Measurements from ENCODE around the gene SLC6A3.
"Not testable (repeated sequence)": the region's sequence is repeated elsewhere in the genome, so short reads cannot be mapped to it uniquely, and the experiment has no call there.

Gene SLC6A3

GRCh38 chr5:1463326-1464095 is 18.3 kb upstream of the SLC6A3 start:
- DNase-seq = no peak
- H3K9me3 Mint-ChIP-seq = peaks cover 3% of the 10 kb centered on the region
- H3K36me3 Mint-ChIP-seq (ENCODE audit: low read depth) = peaks cover 52% of the 10 kb centered on the region
- H3K4me3 Mint-ChIP-seq = no peak overlapping the region
- H3K27me3 Mint-ChIP-seq = no peaks in the 10 kb centered on the region
- H3K27ac Mint-ChIP-seq = no peak overlapping the region
- ATAC-seq = no peak
- peaks cover 4% of the 10 kb centered on the region for H3K4me1 Mint-ChIP-seq

- no peak for ATAC-seq
- Mint-ChIP-seq H3K27me3 (no peaks in the 10 kb centered on the region), H3K27ac (no peak overlapping the region), H3K4me3 (no peak overlapping the region), H3K4me1 (no peaks in the 10 kb centered on the region), H3K36me3 (ENCODE audit: low read depth) (peaks cover 47% of the 10 kb centered on the region), H3K9me3 (peaks cover 3% of the 10 kb centered on the region)
- no peak for DNase-seq
Observed at GRCh38 chr5:1462358-1462757, 17.1 kb upstream of the SLC6A3 start.

- Mint-ChIP-seq H3K4me1 (no peaks in the 10 kb centered on the region), H3K36me3 (ENCODE audit: low read depth) (peaks cover 54% of the 10 kb centered on the region), H3K4me3 (no peak overlapping the region), H3K27me3 (no peaks in the 10 kb centered on the region), H3K9me3 (peaks cover 10% of the 10 kb centered on the region), H3K27ac (no peak overlapping the region)
- ATAC-seq (no peak), DNase-seq (no peak)
Observed at GRCh38 chr5:1461396-1461795, 16.2 kb upstream of the SLC6A3 start.

- Mint-ChIP-seq H3K36me3 (ENCODE audit: low read depth) (peaks cover 42% of the 10 kb centered on the region), H3K27me3 (no peaks in the 10 kb centered on the region), H3K9me3 (peaks cover 16% of the 10 kb centered on the region), H3K4me3 (no peak overlapping the region), H3K27ac (no peak overlapping the region), H3K4me1 (no peaks in the 10 kb centered on the region)
- DNase-seq (no peak), ATAC-seq (no peak)
Observed at GRCh38 chr5:1460054-1460682, 14.9 kb upstream of the SLC6A3 start.

- Mint-ChIP-seq H3K9me3 (peaks cover 20% of the 10 kb centered on the region), H3K36me3 (ENCODE audit: low read depth) (peaks cover 35% of the 10 kb centered on the region)
- not testable (repeated sequence) for H3K4me3 Mint-ChIP-seq, DNase-seq, H3K4me1 Mint-ChIP-seq, ATAC-seq, H3K27ac Mint-ChIP-seq, H3K27me3 Mint-ChIP-seq
Observed at GRCh38 chr5:1459435-1459834, 14.2 kb upstream of the SLC6A3 start.

GRCh38 chr5:1456110-1456881 is 11.1 kb upstream of the SLC6A3 start:
- DNase-seq, H3K4me1 Mint-ChIP-seq, H3K27ac Mint-ChIP-seq, ATAC-seq, H3K27me3 Mint-ChIP-seq, H3K4me3 Mint-ChIP-seq: not testable (repeated sequence)
- peaks cover 38% of the 10 kb centered on the region for H3K9me3 Mint-ChIP-seq
- peaks cover 22% of the 10 kb centered on the region for H3K36me3 Mint-ChIP-seq (ENCODE audit: low read depth)

GRCh38 chr5:1453613-1454012 is 8.4 kb upstream of the SLC6A3 start:
- H3K36me3 Mint-ChIP-seq (ENCODE audit: low read depth) = peaks cover 11% of the 10 kb centered on the region
- H3K4me3 Mint-ChIP-seq = no peak overlapping the region
- DNase-seq (no peak), ATAC-seq (no peak)
- peaks cover 38% of the 10 kb centered on the region for H3K9me3 Mint-ChIP-seq
- peaks cover 9% of the 10 kb centered on the region for H3K27me3 Mint-ChIP-seq
- no peak overlapping the region for H3K27ac Mint-ChIP-seq
- peaks cover 9% of the 10 kb centered on the region for H3K4me1 Mint-ChIP-seq

- H3K36me3 Mint-ChIP-seq (ENCODE audit: low read depth) = peaks cover 5% of the 10 kb centered on the region
- H3K27ac Mint-ChIP-seq = no peak overlapping the region
- H3K4me3 Mint-ChIP-seq = no peak overlapping the region
- peaks cover 27% of the 10 kb centered on the region for H3K27me3 Mint-ChIP-seq
- ATAC-seq (no peak), DNase-seq (no peak)
- H3K4me1 Mint-ChIP-seq = peaks cover 32% of the 10 kb centered on the region
- H3K9me3 Mint-ChIP-seq = peaks cover 15% of the 10 kb centered on the region
Observed at GRCh38 chr5:1449081-1449630, 3.9 kb upstream of the SLC6A3 start.

- peak overlapping the region; percentile 17 for H3K4me3 Mint-ChIP-seq
- ATAC-seq (peak; percentile 85), DNase-seq (peak; percentile 49)
Observed at GRCh38 chr5:1448511-1449011, 3.3 kb upstream of the SLC6A3 start.

GRCh38 chr5:1447671-1448361 is 2.6 kb upstream of the SLC6A3 start:
- H3K4me3 Mint-ChIP-seq = peak overlapping the region; percentile 17
- H3K27me3 Mint-ChIP-seq = peaks cover 38% of the 10 kb centered on the region
- peaks cover under 1% of the 10 kb centered on the region for H3K36me3 Mint-ChIP-seq (ENCODE audit: low read depth)
- DNase-seq (peak; percentile 63), ATAC-seq (peak; percentile 75)
- H3K27ac Mint-ChIP-seq = peak overlapping the region; percentile 86
- H3K4me1 Mint-ChIP-seq = peaks cover 33% of the 10 kb centered on the region
- H3K9me3 Mint-ChIP-seq = peaks cover 2% of the 10 kb centered on the region

More at GRCh38 chr5:1448511-1449011, 3.3 kb upstream of the SLC6A3 start:
- Mint-ChIP-seq H3K9me3 (peaks cover 9% of the 10 kb centered on the region), H3K36me3 (ENCODE audit: low read depth) (peaks cover 3% of the 10 kb centered on the region), H3K27ac (peak overlapping the region; percentile 86), H3K27me3 (peaks cover 33% of the 10 kb centered on the region), H3K4me1 (peaks cover 33% of the 10 kb centered on the region)

- Mint-ChIP-seq H3K36me3 (ENCODE audit: low read depth) (no peaks in the 10 kb centered on the region), H3K4me1 (peaks cover 33% of the 10 kb centered on the region), H3K9me3 (no peaks in the 10 kb centered on the region), H3K27ac (no peak overlapping the region), H3K27me3 (peaks cover 41% of the 10 kb centered on the region), H3K4me3 (no peak overlapping the region)
- DNase-seq (no peak), ATAC-seq (no peak)
Observed at GRCh38 chr5:1446602-1447343, 1.5 kb upstream of the SLC6A3 start.

- Mint-ChIP-seq H3K9me3 (no peaks in the 10 kb centered on the region), H3K4me3 (no peak overlapping the region), H3K4me1 (peaks cover 33% of the 10 kb centered on the region), H3K27ac (no peak overlapping the region), H3K27me3 (peaks cover 44% of the 10 kb centered on the region), H3K36me3 (ENCODE audit: low read depth) (no peaks in the 10 kb centered on the region)
- DNase-seq = no peak
- ATAC-seq = no peak
Observed at GRCh38 chr5:1445689-1446601, 705 bp upstream of the SLC6A3 start.

All from activated naive CD8-positive, alpha-beta T cell treated with anti-CD3 and anti-CD28 coated beads, Interleukin-2, amount 50 U/mL, for 24 hours (primary cell).